GM23338 (cell line): Measurements from ENCODE around the gene MAST2. TPM values are rescaled to one million over a fixed set of nuclear protein-coding genes. Genes with fewer than 3 reads are reported as not detected.

ENCODE experiments used
- CREB1 ChIP-seq: fragments of 250-450 bp; sonication (Bioruptor Pico); IDR thresholded peaks from 2 replicates; pipeline ENCODE4 v1.5.0; 2020; ENCODE audit warnings: low read depth, mild to moderate bottlenecking, moderate library complexity
- EZH2 ChIP-seq: fragments of 200-600 bp; sonication (generic); IDR thresholded peaks from one replicate; pipeline ENCODE4 v1.8.0; 2017; ENCODE audit warnings: antibody characterized with exemption, mild to moderate bottlenecking, low read depth; ENCODE audit not compliant: unreplicated experiment
- EZH2phosphoT487 ChIP-seq: fragments of 200-600 bp; sonication (generic); IDR thresholded peaks from one replicate; pipeline ENCODE4 v1.8.1; 2018; ENCODE audit warnings: antibody characterized with exemption; ENCODE audit not compliant: unreplicated experiment
- REST ChIP-seq: IDR thresholded peaks from one replicate; pipeline ENCODE4 v1.6.1; 2018; ENCODE audit warnings: antibody characterized with exemption; ENCODE audit not compliant: unreplicated experiment
- ZNF114 ChIP-seq: fragments of 250-450 bp; sonication (Bioruptor Pico); IDR thresholded peaks from 2 replicates; pipeline ENCODE4 v1.5.0; 2020; ENCODE audit warnings: mild to moderate bottlenecking, moderate library complexity
- ZNF462 ChIP-seq: fragments of 250-450 bp; sonication (Bioruptor Pico); IDR thresholded peaks from 2 replicates; pipeline ENCODE4 v1.5.0; 2020; ENCODE audit warnings: mild to moderate bottlenecking, moderate library complexity
- polyA plus RNA-seq: library from polyadenylated mRNA; unstranded; fragments of >200 nt; fragmentation: Nextera tagmentation; extraction: Ambion mirVana; gene quantifications from 2 replicates; pipeline ENCODE4 v1.2.1, GENCODE V29; 2016
- total RNA-seq: library from RNA; depleted of rRNA; stranded (reverse); fragments of >200 nt; shearing (Covaris generic); gene quantifications from 2 replicates; pipeline ENCODE4 v1.2.3, GENCODE V29; 2014

Gene MAST2
- total and polyA plus RNA-seq, 2 experiments from 2014 or later: 11.5 to 57.7 TPM

- TF ChIP-seq ZNF462 (CRISPR knock-in tag) (no peak), EZH2 (no peak), ZNF114 (CRISPR knock-in tag) (no peak), CREB1 (no peak), REST (no peak), EZH2phosphoT487 (no peak)
Measured at GRCh38 chr1:45886229-45886628, 82.8 kb downstream of the MAST2 start (continued).
